ENCODE results near the gene SYT1.
"Not testable (repeated sequence)": the region's sequence is repeated elsewhere in the genome, so short reads cannot be mapped to it uniquely, and the experiment has no call there.

SYT1 gene

GRCh38 chr12:79200176-79200575 is 335.6 kb downstream of the SYT1 start:
- Histone ChIP-seq H3K27me3 (ENCODE audit: control insufficient read depth, insufficient read depth, low read length) (no peaks in the 10 kb centered on the region), H3K4me3 (ENCODE audit: low read depth, low read length) (no peak overlapping the region), H3K36me3 (ENCODE audit: control insufficient read depth, insufficient read depth, low read length) (no peaks in the 10 kb centered on the region), H3K4me1 (ENCODE audit: control insufficient read depth, insufficient read depth, low read length) (no peaks in the 10 kb centered on the region), H3K9ac (ENCODE audit: low read depth, low read length) (no peak overlapping the region), H3K9me3 (ENCODE audit: control insufficient read depth, insufficient read depth, low read length) (no peaks in the 10 kb centered on the region)

GRCh38 chr12:79203058-79203647 is 338.6 kb downstream of the SYT1 start:
- Histone ChIP-seq H3K27me3 (ENCODE audit: control insufficient read depth, insufficient read depth, low read length) (no peaks in the 10 kb centered on the region), H3K36me3 (ENCODE audit: control insufficient read depth, insufficient read depth, low read length) (no peaks in the 10 kb centered on the region), H3K4me3 (ENCODE audit: low read depth, low read length) (no peak overlapping the region), H3K9me3 (ENCODE audit: control insufficient read depth, insufficient read depth, low read length) (no peaks in the 10 kb centered on the region), H3K9ac (ENCODE audit: low read depth, low read length) (no peak overlapping the region), H3K4me1 (ENCODE audit: control insufficient read depth, insufficient read depth, low read length) (no peaks in the 10 kb centered on the region)

- Histone ChIP-seq H3K4me1 (ENCODE audit: control insufficient read depth, insufficient read depth, low read length) (no peaks in the 10 kb centered on the region), H3K9me3 (ENCODE audit: control insufficient read depth, insufficient read depth, low read length) (no peaks in the 10 kb centered on the region), H3K9ac (ENCODE audit: low read depth, low read length) (no peak overlapping the region), H3K27me3 (ENCODE audit: control insufficient read depth, insufficient read depth, low read length) (no peaks in the 10 kb centered on the region), H3K4me3 (ENCODE audit: low read depth, low read length) (no peak overlapping the region), H3K36me3 (ENCODE audit: control insufficient read depth, insufficient read depth, low read length) (no peaks in the 10 kb centered on the region)
Observed at GRCh38 chr12:79206871-79207270, 342.3 kb downstream of the SYT1 start.

- not testable (repeated sequence) for H3K36me3 ChIP-seq (ENCODE audit: control insufficient read depth, insufficient read depth, low read length); H3K27me3 ChIP-seq (ENCODE audit: control insufficient read depth, insufficient read depth, low read length); H3K4me3 ChIP-seq (ENCODE audit: low read depth, low read length); H3K9ac ChIP-seq (ENCODE audit: low read depth, low read length); H3K9me3 ChIP-seq (ENCODE audit: control insufficient read depth, insufficient read depth, low read length); H3K4me1 ChIP-seq (ENCODE audit: control insufficient read depth, insufficient read depth, low read length)
Observed at GRCh38 chr12:79210403-79210802, 345.8 kb downstream of the SYT1 start.

- H3K27me3 ChIP-seq (ENCODE audit: control insufficient read depth, insufficient read depth, low read length) = no peaks in the 10 kb centered on the region
- H3K4me1 ChIP-seq (ENCODE audit: control insufficient read depth, insufficient read depth, low read length) = no peaks in the 10 kb centered on the region
- H3K4me3 ChIP-seq (ENCODE audit: low read depth, low read length) = no peak overlapping the region
- H3K9me3 ChIP-seq (ENCODE audit: control insufficient read depth, insufficient read depth, low read length) = peaks cover 2% of the 10 kb centered on the region
- no peak overlapping the region for H3K9ac ChIP-seq (ENCODE audit: low read depth, low read length)
- H3K36me3 ChIP-seq (ENCODE audit: control insufficient read depth, insufficient read depth, low read length) = no peaks in the 10 kb centered on the region
Observed at GRCh38 chr12:79217306-79217705, 352.7 kb downstream of the SYT1 start.

- Histone ChIP-seq H3K9me3 (ENCODE audit: control insufficient read depth, insufficient read depth, low read length) (peaks cover 2% of the 10 kb centered on the region), H3K36me3 (ENCODE audit: control insufficient read depth, insufficient read depth, low read length) (no peaks in the 10 kb centered on the region), H3K4me3 (ENCODE audit: low read depth, low read length) (no peak overlapping the region), H3K9ac (ENCODE audit: low read depth, low read length) (no peak overlapping the region), H3K4me1 (ENCODE audit: control insufficient read depth, insufficient read depth, low read length) (peaks cover 9% of the 10 kb centered on the region), H3K27me3 (ENCODE audit: control insufficient read depth, insufficient read depth, low read length) (no peaks in the 10 kb centered on the region)
Observed at GRCh38 chr12:79223210-79223609, 358.6 kb downstream of the SYT1 start.

GRCh38 chr12:79223761-79224160 is 359.2 kb downstream of the SYT1 start:
- H3K4me1 ChIP-seq (ENCODE audit: control insufficient read depth, insufficient read depth, low read length) = peaks cover 15% of the 10 kb centered on the region
- no peak overlapping the region for H3K9ac ChIP-seq (ENCODE audit: low read depth, low read length)
- H3K36me3 ChIP-seq (ENCODE audit: control insufficient read depth, insufficient read depth, low read length) = no peaks in the 10 kb centered on the region
- no peak overlapping the region for H3K4me3 ChIP-seq (ENCODE audit: low read depth, low read length)
- H3K9me3 ChIP-seq (ENCODE audit: control insufficient read depth, insufficient read depth, low read length) = peaks cover 2% of the 10 kb centered on the region
- H3K27me3 ChIP-seq (ENCODE audit: control insufficient read depth, insufficient read depth, low read length) = no peaks in the 10 kb centered on the region

GRCh38 chr12:79227091-79227490 is 362.5 kb downstream of the SYT1 start:
- Histone ChIP-seq H3K27me3 (ENCODE audit: control insufficient read depth, insufficient read depth, low read length) (no peaks in the 10 kb centered on the region), H3K4me3 (ENCODE audit: low read depth, low read length) (no peak overlapping the region), H3K9ac (ENCODE audit: low read depth, low read length) (no peak overlapping the region), H3K4me1 (ENCODE audit: control insufficient read depth, insufficient read depth, low read length) (peaks cover 18% of the 10 kb centered on the region), H3K9me3 (ENCODE audit: control insufficient read depth, insufficient read depth, low read length) (no peaks in the 10 kb centered on the region), H3K36me3 (ENCODE audit: control insufficient read depth, insufficient read depth, low read length) (no peaks in the 10 kb centered on the region)

GRCh38 chr12:79227646-79228045 is 363.1 kb downstream of the SYT1 start:
- Histone ChIP-seq H3K4me3 (ENCODE audit: low read depth, low read length) (no peak overlapping the region), H3K27me3 (ENCODE audit: control insufficient read depth, insufficient read depth, low read length) (no peaks in the 10 kb centered on the region), H3K9me3 (ENCODE audit: control insufficient read depth, insufficient read depth, low read length) (no peaks in the 10 kb centered on the region), H3K9ac (ENCODE audit: low read depth, low read length) (no peak overlapping the region), H3K36me3 (ENCODE audit: control insufficient read depth, insufficient read depth, low read length) (no peaks in the 10 kb centered on the region), H3K4me1 (ENCODE audit: control insufficient read depth, insufficient read depth, low read length) (peaks cover 18% of the 10 kb centered on the region)

GRCh38 chr12:79233341-79233781 is 368.8 kb downstream of the SYT1 start:
- Histone ChIP-seq H3K4me3 (ENCODE audit: low read depth, low read length) (no peak overlapping the region), H3K9ac (ENCODE audit: low read depth, low read length) (no peak overlapping the region), H3K27me3 (ENCODE audit: control insufficient read depth, insufficient read depth, low read length) (no peaks in the 10 kb centered on the region), H3K9me3 (ENCODE audit: control insufficient read depth, insufficient read depth, low read length) (no peaks in the 10 kb centered on the region), H3K4me1 (ENCODE audit: control insufficient read depth, insufficient read depth, low read length) (peaks cover 16% of the 10 kb centered on the region), H3K36me3 (ENCODE audit: control insufficient read depth, insufficient read depth, low read length) (no peaks in the 10 kb centered on the region)

- H3K36me3 ChIP-seq (ENCODE audit: control insufficient read depth, insufficient read depth, low read length) = no peaks in the 10 kb centered on the region
- H3K9me3 ChIP-seq (ENCODE audit: control insufficient read depth, insufficient read depth, low read length) = no peaks in the 10 kb centered on the region
- H3K27me3 ChIP-seq (ENCODE audit: control insufficient read depth, insufficient read depth, low read length) = no peaks in the 10 kb centered on the region
- no peak overlapping the region for H3K9ac ChIP-seq (ENCODE audit: low read depth, low read length)
- H3K4me1 ChIP-seq (ENCODE audit: control insufficient read depth, insufficient read depth, low read length) = peaks cover 9% of the 10 kb centered on the region
- no peak overlapping the region for H3K4me3 ChIP-seq (ENCODE audit: low read depth, low read length)
Observed at GRCh38 chr12:79236920-79237319, 372.3 kb downstream of the SYT1 start.

GRCh38 chr12:79238246-79238645 is 373.7 kb downstream of the SYT1 start:
- Histone ChIP-seq H3K4me1 (ENCODE audit: control insufficient read depth, insufficient read depth, low read length) (peaks cover 9% of the 10 kb centered on the region), H3K36me3 (ENCODE audit: control insufficient read depth, insufficient read depth, low read length) (no peaks in the 10 kb centered on the region), H3K9me3 (ENCODE audit: control insufficient read depth, insufficient read depth, low read length) (no peaks in the 10 kb centered on the region), H3K9ac (ENCODE audit: low read depth, low read length) (no peak overlapping the region), H3K27me3 (ENCODE audit: control insufficient read depth, insufficient read depth, low read length) (no peaks in the 10 kb centered on the region), H3K4me3 (ENCODE audit: low read depth, low read length) (no peak overlapping the region)

Measured in iPS-15b (cell line).